ENCODE data around the gene SLC30A7.
"Not testable (repeated sequence)": the region's sequence is repeated elsewhere in the genome, so short reads cannot be mapped to it uniquely, and the experiment has no call there.

The SLC30A7 gene

GRCh38 chr1:100876291-100876690 is 19.6 kb upstream of the SLC30A7 start:
- TF ChIP-seq CTCF (IDR thresholded peaks at IDR 0.05; ENCODE audit: low read depth, low read length): no peak
- H3K4me3 ChIP-seq (ENCODE audit: low read depth, low read length): no peak overlapping the region

- H3K4me3 ChIP-seq (ENCODE audit: low read depth, low read length): no peak overlapping the region
- TF ChIP-seq CTCF (IDR thresholded peaks at IDR 0.05; ENCODE audit: low read depth, low read length): no peak
Measured at GRCh38 chr1:100879422-100879821, 16.5 kb upstream of the SLC30A7 start.

GRCh38 chr1:100881687-100882086 is 14.2 kb upstream of the SLC30A7 start:
- no peak overlapping the region for H3K4me3 ChIP-seq (ENCODE audit: low read depth, low read length)
- TF ChIP-seq CTCF (IDR thresholded peaks at IDR 0.05; ENCODE audit: low read depth, low read length): no peak

- TF ChIP-seq CTCF (IDR thresholded peaks at IDR 0.05; ENCODE audit: low read depth, low read length): no peak
Measured at GRCh38 chr1:100882698-100883097, 13.2 kb upstream of the SLC30A7 start.

GRCh38 chr1:100883963-100884362 is 11.9 kb upstream of the SLC30A7 start:
- H3K4me3 ChIP-seq (ENCODE audit: low read depth, low read length): no peak overlapping the region
- no peak for TF ChIP-seq CTCF (IDR thresholded peaks at IDR 0.05; ENCODE audit: low read depth, low read length)

More at GRCh38 chr1:100882698-100883097, 13.2 kb upstream of the SLC30A7 start:
- H3K4me3 ChIP-seq (ENCODE audit: low read depth, low read length): no peak overlapping the region

- not testable (repeated sequence) for H3K4me3 ChIP-seq (ENCODE audit: low read depth, low read length)
Measured at GRCh38 chr1:100889007-100889406, 6.9 kb upstream of the SLC30A7 start.

- H3K4me3 ChIP-seq (ENCODE audit: low read depth, low read length): not testable (repeated sequence)
Measured at GRCh38 chr1:100889869-100890482, 5.9 kb upstream of the SLC30A7 start.

GRCh38 chr1:100891380-100891779 is 4.5 kb upstream of the SLC30A7 start:
- no peak overlapping the region for H3K4me3 ChIP-seq (ENCODE audit: low read depth, low read length)
- no peak for TF ChIP-seq CTCF (IDR thresholded peaks at IDR 0.05; ENCODE audit: low read depth, low read length)
